Forelimb muscle (tissue), 1 donor: Measurements from ENCODE around the gene MAST2. TPM values are rescaled to one million over a fixed set of nuclear protein-coding genes. Genes with fewer than 3 reads are reported as not detected.

Source experiments
- DNase-seq: peaks from one replicate; pipeline ENCODE4 v3.0.0-alpha.2; 2013; ENCODE audit warnings: low read depth
- polyA plus RNA-seq: library from polyadenylated mRNA; unstranded; fragments of 120-200 nt; gene quantifications from one replicate; pipeline ENCODE4 v1.2.1, GENCODE V29; 2013; ENCODE audit not compliant: insufficient read length

Gene MAST2
- polyA plus RNA-seq, 1 donor: 82.9 TPM

GRCh38 chr1:46062651-46063319, 259.4 kb downstream of the MAST2 start:
- DNase-seq: no peak

GRCh38 chr1:46064708-46065107, 261.3 kb downstream of the MAST2 start:
- DNase-seq: no peak

GRCh38 chr1:46065405-46065804, 262.0 kb downstream of the MAST2 start:
- no peak for DNase-seq

GRCh38 chr1:46067652-46068051, 264.2 kb downstream of the MAST2 start:
- DNase-seq: no peak

- no peak for DNase-seq
Measured at GRCh38 chr1:46068525-46068924, 265.1 kb downstream of the MAST2 start.

- DNase-seq: no peak
Measured at GRCh38 chr1:46070164-46070814, 266.9 kb downstream of the MAST2 start.

GRCh38 chr1:46072975-46073374, 269.6 kb downstream of the MAST2 start:
- no peak for DNase-seq

GRCh38 chr1:46076343-46076742, 272.9 kb downstream of the MAST2 start:
- DNase-seq: no peak

GRCh38 chr1:46077644-46078043, 274.2 kb downstream of the MAST2 start:
- no peak for DNase-seq

- DNase-seq: no peak
Measured at GRCh38 chr1:46080257-46080656, 276.8 kb downstream of the MAST2 start.

GRCh38 chr1:46081206-46081605, 277.8 kb downstream of the MAST2 start:
- DNase-seq: no peak

- DNase-seq: no peak
Measured at GRCh38 chr1:46081619-46082018, 278.2 kb downstream of the MAST2 start.

- DNase-seq: no peak
Measured at GRCh38 chr1:46083579-46083978, 280.2 kb downstream of the MAST2 start.

- DNase-seq: no peak
Measured at GRCh38 chr1:46084553-46085451, 281.4 kb downstream of the MAST2 start.

Other genes starting within 250 kb of the MAST2 start
- gene NASP, start 219.6 kb upstream of the MAST2 start, polyA plus RNA-seq: 141 TPM
- 1.4 TPM for gene CCDC17, start 179.6 kb upstream of the MAST2 start, polyA plus RNA-seq
- gene GPBP1L1, start 117.1 kb upstream of the MAST2 start, polyA plus RNA-seq: 62.6 TPM
- gene TMEM69, start 115.4 kb upstream of the MAST2 start, polyA plus RNA-seq: 28.2 TPM
- 18.0 TPM for gene IPP, start 53.0 kb upstream of the MAST2 start, polyA plus RNA-seq